Gastrocnemius medialis (tissue), 4 donors: ENCODE results near the gene ACSL6.

Experiments
- POLR2A ChIP-seq, 2 donors: fragments of 450-650 bp; IDR thresholded peaks; one replicate each; pipeline ENCODE4 v1.6.1; 2017; ENCODE audit warnings: antibody characterized with exemption in 2 of 2, mild to moderate bottlenecking in 2 of 2, moderate library complexity in 2 of 2
- TF ChIP-seq, protein P1 (sequence below), 5 experiments: fragments of 450-650 bp in 3 of 5; fragments of 200-600 bp in 2 of 5; sonication (generic) in 2 of 5; IDR thresholded peaks in 4 of 5; conservative IDR thresholded peaks in 1 of 5; 1 replicate in 4 of 5; 2 replicates in 1 of 5; pipeline ENCODE4 v1.5.1; 2016 to 2019; ENCODE audit warnings: antibody characterized with exemption in 5 of 5, mild to moderate bottlenecking in 3 of 5, moderate library complexity in 3 of 5

DNA sequence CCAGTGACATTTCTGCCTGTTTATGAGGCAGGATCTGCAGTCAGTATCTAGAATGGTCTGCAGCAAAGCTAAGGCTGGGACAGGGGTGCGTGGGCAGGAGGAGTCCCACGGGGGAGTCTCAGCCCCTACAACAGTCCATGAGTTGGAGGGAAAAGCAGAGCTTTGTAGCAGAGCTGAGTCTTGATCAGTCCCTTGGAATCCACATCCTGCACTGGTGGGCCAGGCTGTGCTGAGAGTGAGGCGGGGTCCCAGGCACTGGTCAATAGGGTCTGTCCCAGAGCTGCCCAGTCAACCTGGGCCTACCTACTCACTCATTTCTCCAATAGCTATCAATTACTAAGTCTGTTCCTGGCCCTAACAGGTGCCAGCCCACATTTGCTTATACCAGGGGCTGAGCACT lies 5.9 kb downstream of the ACSL6 start:
- TF ChIP-seq, protein P1, sequence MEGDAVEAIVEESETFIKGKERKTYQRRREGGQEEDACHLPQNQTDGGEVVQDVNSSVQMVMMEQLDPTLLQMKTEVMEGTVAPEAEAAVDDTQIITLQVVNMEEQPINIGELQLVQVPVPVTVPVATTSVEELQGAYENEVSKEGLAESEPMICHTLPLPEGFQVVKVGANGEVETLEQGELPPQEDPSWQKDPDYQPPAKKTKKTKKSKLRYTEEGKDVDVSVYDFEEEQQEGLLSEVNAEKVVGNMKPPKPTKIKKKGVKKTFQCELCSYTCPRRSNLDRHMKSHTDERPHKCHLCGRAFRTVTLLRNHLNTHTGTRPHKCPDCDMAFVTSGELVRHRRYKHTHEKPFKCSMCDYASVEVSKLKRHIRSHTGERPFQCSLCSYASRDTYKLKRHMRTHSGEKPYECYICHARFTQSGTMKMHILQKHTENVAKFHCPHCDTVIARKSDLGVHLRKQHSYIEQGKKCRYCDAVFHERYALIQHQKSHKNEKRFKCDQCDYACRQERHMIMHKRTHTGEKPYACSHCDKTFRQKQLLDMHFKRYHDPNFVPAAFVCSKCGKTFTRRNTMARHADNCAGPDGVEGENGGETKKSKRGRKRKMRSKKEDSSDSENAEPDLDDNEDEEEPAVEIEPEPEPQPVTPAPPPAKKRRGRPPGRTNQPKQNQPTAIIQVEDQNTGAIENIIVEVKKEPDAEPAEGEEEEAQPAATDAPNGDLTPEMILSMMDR (IDR thresholded peaks at IDR 0.05 in 4 of 5, conservative IDR thresholded peaks at IDR 0.05 in 1 of 5), result no peak
- TF ChIP-seq POLR2A (IDR thresholded peaks at IDR 0.05), result no peak
